ENCODE data around the gene PRKAR1A.

The PRKAR1A gene

GRCh38 chr17:68519911-68520310, 7.7 kb downstream of the PRKAR1A start:
- no peak overlapping the region for H2BK12ac ChIP-seq (ENCODE audit: low read length)
- no peaks in the 10 kb centered on the region for H3K27me3 ChIP-seq (ENCODE audit: control insufficient read depth in 3 of 3, insufficient read depth in 3 of 3, low read depth in 1 of 3, low read length in 3 of 3)
- DNase-seq (ENCODE audit: low spot score) = no peak

GRCh38 chr17:68522266-68522665, 10.0 kb downstream of the PRKAR1A start:
- H3K36me3 ChIP-seq (replicated peaks in 1 of 2; ENCODE audit: control insufficient read depth in 2 of 2, insufficient read depth in 2 of 2, low read length in 2 of 2) = peaks cover 26 to 98% of the 10 kb centered on the region in 2 donors
- no peak overlapping the region for H3K4ac ChIP-seq (ENCODE audit: low read length)
- no peaks in the 10 kb centered on the region for H3K27me3 ChIP-seq (ENCODE audit: control insufficient read depth in 3 of 3, insufficient read depth in 3 of 3, low read depth in 1 of 3, low read length in 3 of 3)
- H3K4me3 ChIP-seq (ENCODE audit: low read length in 2 of 2) = no peak overlapping the region
- H2AK5ac ChIP-seq (ENCODE audit: low read depth, low read length) = no peak overlapping the region
- H3K9ac ChIP-seq (ENCODE audit: low read depth, low read length, poor library complexity) = no peak overlapping the region
- H2BK12ac ChIP-seq (ENCODE audit: low read length) = no peak overlapping the region
- no peak overlapping the region for H2BK5ac ChIP-seq (ENCODE audit: low read length)
- no peak overlapping the region for H4K91ac ChIP-seq (ENCODE audit: low read depth, low read length, poor library complexity)
- peaks cover 0 to 11% of the 10 kb centered on the region in 2 donors for H3K9me3 ChIP-seq (replicated peaks in 1 of 2; ENCODE audit: control insufficient read depth in 2 of 2, insufficient read depth in 1 of 2, low read depth in 1 of 2, low read length in 2 of 2)
- H3K27ac ChIP-seq (replicated peaks; ENCODE audit: low read length) = no peak overlapping the region
- no peak overlapping the region for H2BK15ac ChIP-seq (ENCODE audit: low read length)
- DNase-seq (ENCODE audit: low spot score) = no peak
- peaks cover 10% of the 10 kb centered on the region for H3K79me1 ChIP-seq (ENCODE audit: low read depth, low read length)
- H3K14ac ChIP-seq (ENCODE audit: low read length) = no peak overlapping the region
- no peak overlapping the region for H4K8ac ChIP-seq (ENCODE audit: low read depth, low read length)
- H3K4me2 ChIP-seq (ENCODE audit: insufficient read depth, low read length, poor library complexity, severe bottlenecking) = no peak overlapping the region
- H3K4me1 ChIP-seq (ENCODE audit: control insufficient read depth in 2 of 2, insufficient read depth in 1 of 2, low read depth in 1 of 2, low read length in 2 of 2) = no peaks in the 10 kb centered on the region
- no peak overlapping the region for H3K23ac ChIP-seq (ENCODE audit: low read depth, low read length, poor library complexity)
- H3K18ac ChIP-seq (ENCODE audit: low read length) = no peak overlapping the region
- no peak overlapping the region for H2BK120ac ChIP-seq (ENCODE audit: low read depth, low read length)
- H2AFZ ChIP-seq (ENCODE audit: low read length) = no peak overlapping the region

More at GRCh38 chr17:68519911-68520310, 7.7 kb downstream of the PRKAR1A start:
- H3K4me1 ChIP-seq (ENCODE audit: control insufficient read depth in 2 of 2, insufficient read depth in 1 of 2, low read depth in 1 of 2, low read length in 2 of 2) = peaks cover 0 to 4% of the 10 kb centered on the region in 2 donors
- H3K9me3 ChIP-seq (replicated peaks in 1 of 2; ENCODE audit: control insufficient read depth in 2 of 2, insufficient read depth in 1 of 2, low read depth in 1 of 2, low read length in 2 of 2) = peaks cover 0 to 18% of the 10 kb centered on the region in 2 donors
- no peak overlapping the region for H3K4me3 ChIP-seq (ENCODE audit: low read length in 2 of 2)
- H2AFZ ChIP-seq (ENCODE audit: low read length) = no peak overlapping the region
- H3K27ac ChIP-seq (replicated peaks; ENCODE audit: low read length) = no peak overlapping the region
- WGBS, 2 donors (ENCODE audit: extremely low coverage in 2 of 2, insufficient read length in 2 of 2, insufficient replicate concordance in 1 of 2) = no CpG with 5 or more reads among the region's 1 CpG
- no peak overlapping the region for H3K23ac ChIP-seq (ENCODE audit: low read depth, low read length, poor library complexity)
- H4K8ac ChIP-seq (ENCODE audit: low read depth, low read length) = no peak overlapping the region
- H3K79me1 ChIP-seq (ENCODE audit: low read depth, low read length) = peaks cover 10% of the 10 kb centered on the region
- no peak overlapping the region for H2AK5ac ChIP-seq (ENCODE audit: low read depth, low read length)
- no peak overlapping the region for H3K4me2 ChIP-seq (ENCODE audit: insufficient read depth, low read length, poor library complexity, severe bottlenecking)
- H3K4ac ChIP-seq (ENCODE audit: low read length) = no peak overlapping the region
- H2BK5ac ChIP-seq (ENCODE audit: low read length) = no peak overlapping the region
- H4K91ac ChIP-seq (ENCODE audit: low read depth, low read length, poor library complexity) = no peak overlapping the region
- peaks cover 23 to 98% of the 10 kb centered on the region in 2 donors for H3K36me3 ChIP-seq (replicated peaks in 1 of 2; ENCODE audit: control insufficient read depth in 2 of 2, insufficient read depth in 2 of 2, low read length in 2 of 2)
- no peak overlapping the region for H2BK120ac ChIP-seq (ENCODE audit: low read depth, low read length)
- no peak overlapping the region for H3K14ac ChIP-seq (ENCODE audit: low read length)
- H2BK15ac ChIP-seq (ENCODE audit: low read length) = no peak overlapping the region
- no peak overlapping the region for H3K9ac ChIP-seq (ENCODE audit: low read depth, low read length, poor library complexity)
- H3K18ac ChIP-seq (ENCODE audit: low read length) = no peak overlapping the region

GRCh38 chr17:68526548-68526947, 14.3 kb downstream of the PRKAR1A start:
- no peak overlapping the region for H3K23ac ChIP-seq (ENCODE audit: low read depth, low read length, poor library complexity)
- H3K27me3 ChIP-seq (ENCODE audit: control insufficient read depth in 3 of 3, insufficient read depth in 3 of 3, low read depth in 1 of 3, low read length in 3 of 3) = no peaks in the 10 kb centered on the region
- no peak overlapping the region for H3K4ac ChIP-seq (ENCODE audit: low read length)
- no peaks in the 10 kb centered on the region for H3K4me1 ChIP-seq (ENCODE audit: control insufficient read depth in 2 of 2, insufficient read depth in 1 of 2, low read depth in 1 of 2, low read length in 2 of 2)
- no peak overlapping the region for H2AFZ ChIP-seq (ENCODE audit: low read length)
- no peak overlapping the region for H3K27ac ChIP-seq (replicated peaks; ENCODE audit: low read length)
- no peak overlapping the region for H2BK120ac ChIP-seq (ENCODE audit: low read depth, low read length)
- WGBS, 2 donors (ENCODE audit: extremely low coverage in 2 of 2, insufficient read length in 2 of 2, insufficient replicate concordance in 1 of 2) = no CpG with 5 or more reads among the region's 3 CpGs
- no peak overlapping the region for H3K9ac ChIP-seq (ENCODE audit: low read depth, low read length, poor library complexity)
- H3K18ac ChIP-seq (ENCODE audit: low read length) = no peak overlapping the region
- no peak overlapping the region for H2BK12ac ChIP-seq (ENCODE audit: low read length)
- H3K36me3 ChIP-seq (replicated peaks in 1 of 2; ENCODE audit: control insufficient read depth in 2 of 2, insufficient read depth in 2 of 2, low read length in 2 of 2) = peaks cover 30 to 100% of the 10 kb centered on the region in 2 donors
- H3K79me1 ChIP-seq (ENCODE audit: low read depth, low read length) = peaks cover 2% of the 10 kb centered on the region
- H3K4me3 ChIP-seq (ENCODE audit: low read length in 2 of 2) = no peak overlapping the region
- H2BK15ac ChIP-seq (ENCODE audit: low read length) = no peak overlapping the region
- H3K9me3 ChIP-seq (replicated peaks in 1 of 2; ENCODE audit: control insufficient read depth in 2 of 2, insufficient read depth in 1 of 2, low read depth in 1 of 2, low read length in 2 of 2) = no peaks in the 10 kb centered on the region
- no peak overlapping the region for H2BK5ac ChIP-seq (ENCODE audit: low read length)
- H3K4me2 ChIP-seq (ENCODE audit: insufficient read depth, low read length, poor library complexity, severe bottlenecking) = no peak overlapping the region
- H2AK5ac ChIP-seq (ENCODE audit: low read depth, low read length) = no peak overlapping the region
- no peak overlapping the region for H4K8ac ChIP-seq (ENCODE audit: low read depth, low read length)
- no peak overlapping the region for H3K14ac ChIP-seq (ENCODE audit: low read length)
- no peak for DNase-seq (ENCODE audit: low spot score)
- no peak overlapping the region for H4K91ac ChIP-seq (ENCODE audit: low read depth, low read length, poor library complexity)

GRCh38 chr17:68527314-68527713, 15.1 kb downstream of the PRKAR1A start:
- Histone ChIP-seq H3K9ac (ENCODE audit: low read depth, low read length, poor library complexity) (no peak overlapping the region), H2AK5ac (ENCODE audit: low read depth, low read length) (no peak overlapping the region), H3K14ac (ENCODE audit: low read length) (no peak overlapping the region), H3K18ac (ENCODE audit: low read length) (no peak overlapping the region), H3K4me1 (ENCODE audit: control insufficient read depth in 2 of 2, insufficient read depth in 1 of 2, low read depth in 1 of 2, low read length in 2 of 2) (no peaks in the 10 kb centered on the region), H3K36me3 (replicated peaks in 1 of 2; ENCODE audit: control insufficient read depth in 2 of 2, insufficient read depth in 2 of 2, low read length in 2 of 2) (peaks cover 30 to 100% of the 10 kb centered on the region in 2 donors), H3K4me2 (ENCODE audit: insufficient read depth, low read length, poor library complexity, severe bottlenecking) (no peak overlapping the region), H3K27me3 (ENCODE audit: control insufficient read depth in 3 of 3, insufficient read depth in 3 of 3, low read depth in 1 of 3, low read length in 3 of 3) (no peaks in the 10 kb centered on the region), H3K4ac (ENCODE audit: low read length) (no peak overlapping the region), H2BK120ac (ENCODE audit: low read depth, low read length) (no peak overlapping the region), H4K8ac (ENCODE audit: low read depth, low read length) (no peak overlapping the region), H3K79me1 (ENCODE audit: low read depth, low read length) (peaks cover 2% of the 10 kb centered on the region), H3K9me3 (replicated peaks in 1 of 2; ENCODE audit: control insufficient read depth in 2 of 2, insufficient read depth in 1 of 2, low read depth in 1 of 2, low read length in 2 of 2) (no peaks in the 10 kb centered on the region), H3K4me3 (ENCODE audit: low read length in 2 of 2) (no peak overlapping the region), H2BK5ac (ENCODE audit: low read length) (no peak overlapping the region), H3K23ac (ENCODE audit: low read depth, low read length, poor library complexity) (no peak overlapping the region), H3K27ac (replicated peaks; ENCODE audit: low read length) (no peak overlapping the region), H2AFZ (ENCODE audit: low read length) (no peak overlapping the region), H4K91ac (ENCODE audit: low read depth, low read length, poor library complexity) (no peak overlapping the region), H2BK12ac (ENCODE audit: low read length) (no peak overlapping the region), H2BK15ac (ENCODE audit: low read length) (no peak overlapping the region)
- no CpG with 5 or more reads among the region's 4 CpGs for WGBS, 2 donors (ENCODE audit: extremely low coverage in 2 of 2, insufficient read length in 2 of 2, insufficient replicate concordance in 1 of 2)
- no peak for DNase-seq (ENCODE audit: low spot score)

Data from neuronal stem cell (in vitro differentiated cells).